SHP77 treated with DMSO at 0.1 percent for 48 hours (cell line): ENCODE results near the gene STK11.
"Not testable (repeated sequence)": the region's sequence is repeated elsewhere in the genome, so short reads cannot be mapped to it uniquely, and the experiment has no call there.

Experiments
- DNase-seq: peaks from one replicate; lab custom pipeline; 2025; lab: John Stamatoyannopoulos, UW

STK11 gene

GRCh38 chr19:1169921-1170885 lies 35.4 kb upstream of the STK11 start:
- DNase-seq: no peak

DNA sequence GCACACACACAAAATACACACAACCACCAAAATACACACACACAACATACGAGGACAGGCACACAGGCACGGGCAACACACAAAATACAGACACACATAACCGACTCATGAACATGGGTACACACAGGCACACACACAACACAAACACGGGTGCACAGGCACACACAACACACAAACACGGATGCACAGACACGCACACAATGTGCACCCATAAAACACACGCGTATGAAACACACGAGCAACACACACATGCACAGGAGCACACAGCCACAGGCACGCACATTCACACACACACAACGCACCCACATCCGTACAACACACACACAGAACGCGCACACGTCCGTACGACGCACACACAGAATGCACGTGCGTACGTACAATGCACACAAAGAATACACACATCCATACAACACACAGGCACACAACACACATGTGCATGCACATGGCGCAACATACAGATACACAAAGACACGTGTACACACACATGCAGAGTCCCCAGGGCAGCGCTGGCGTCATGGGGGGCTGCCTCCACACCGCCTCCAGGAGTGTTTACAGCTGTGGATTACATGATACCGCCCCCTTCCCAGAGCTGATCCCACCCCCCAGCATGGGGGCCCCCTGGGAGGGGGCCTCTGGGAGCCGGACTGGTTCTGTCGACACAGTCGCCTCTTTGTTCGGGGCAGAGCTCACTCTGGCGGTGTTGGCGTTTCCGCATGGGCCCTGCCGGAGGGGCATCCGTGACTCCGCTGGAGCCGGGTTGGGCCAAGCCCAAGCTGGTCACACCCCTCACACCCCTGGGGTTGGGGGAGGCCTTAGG lies 34.4 kb upstream of the STK11 start:
- no peak for DNase-seq

DNA sequence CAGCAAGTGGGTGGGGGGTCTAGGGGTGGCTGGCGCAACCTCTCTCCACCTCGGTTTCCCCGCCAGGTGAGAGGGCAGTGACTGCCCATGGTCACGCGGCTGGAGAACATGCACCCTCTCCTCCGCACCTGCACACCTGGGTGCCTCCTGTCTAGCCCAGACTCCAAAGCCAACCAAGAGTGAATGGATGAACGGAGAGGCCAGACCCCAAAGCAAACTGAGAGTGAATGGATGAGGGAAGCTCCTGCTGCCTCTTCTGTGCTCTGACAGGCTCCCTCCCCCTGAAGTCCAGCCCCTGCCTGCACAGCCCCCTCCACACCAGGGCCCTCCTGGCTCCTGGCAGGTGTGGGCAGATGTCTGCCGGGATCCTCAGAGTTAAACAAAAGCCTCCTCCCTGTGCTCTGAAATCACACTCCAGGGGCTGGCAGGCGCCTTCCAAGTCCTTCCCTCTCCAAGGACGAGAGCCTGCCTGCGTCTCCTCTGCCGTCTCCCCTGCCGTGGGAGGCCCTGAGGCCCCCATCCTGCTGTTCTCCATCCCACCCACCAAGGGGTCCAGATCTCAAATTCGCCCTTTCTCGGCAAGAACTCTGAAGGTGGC lies 33.7 kb upstream of the STK11 start:
- no peak for DNase-seq

GRCh38 chr19:1172353-1173158 lies 33.0 kb upstream of the STK11 start:
- no peak for DNase-seq

DNA sequence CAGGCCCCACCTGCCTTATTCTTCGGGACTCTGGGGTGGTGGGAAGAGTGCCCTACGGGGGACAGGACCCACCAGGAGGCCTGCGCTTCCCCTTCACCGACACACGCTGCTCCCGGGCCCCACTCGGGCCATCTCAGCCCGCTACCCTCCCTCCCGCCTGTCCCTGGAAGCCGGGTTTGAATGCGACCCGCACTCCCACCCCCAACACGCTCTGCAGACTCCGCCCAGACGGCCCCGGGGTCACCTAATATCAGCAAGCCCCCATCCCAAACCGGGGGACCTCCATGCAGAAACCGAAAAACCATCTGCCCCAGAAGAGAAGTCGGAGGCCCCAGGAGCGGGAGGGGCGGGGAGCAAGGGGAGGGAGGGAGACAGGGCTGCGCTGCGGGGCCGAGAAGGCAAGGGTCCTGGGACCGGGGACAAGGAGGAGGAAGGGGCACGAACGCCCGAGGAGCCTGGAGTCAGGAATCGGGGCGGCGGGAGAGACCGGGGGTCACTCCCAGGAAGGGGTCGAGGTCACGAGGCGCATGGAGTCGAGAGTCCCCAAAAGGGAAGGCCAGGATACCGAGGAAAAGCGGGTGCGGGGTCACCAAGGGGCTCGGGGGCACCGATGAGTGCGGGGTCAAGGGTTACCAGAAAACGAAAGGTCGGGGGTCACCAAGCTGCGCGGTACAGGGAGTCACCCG lies 32.3 kb upstream of the STK11 start:
- DNase-seq: no peak

DNA sequence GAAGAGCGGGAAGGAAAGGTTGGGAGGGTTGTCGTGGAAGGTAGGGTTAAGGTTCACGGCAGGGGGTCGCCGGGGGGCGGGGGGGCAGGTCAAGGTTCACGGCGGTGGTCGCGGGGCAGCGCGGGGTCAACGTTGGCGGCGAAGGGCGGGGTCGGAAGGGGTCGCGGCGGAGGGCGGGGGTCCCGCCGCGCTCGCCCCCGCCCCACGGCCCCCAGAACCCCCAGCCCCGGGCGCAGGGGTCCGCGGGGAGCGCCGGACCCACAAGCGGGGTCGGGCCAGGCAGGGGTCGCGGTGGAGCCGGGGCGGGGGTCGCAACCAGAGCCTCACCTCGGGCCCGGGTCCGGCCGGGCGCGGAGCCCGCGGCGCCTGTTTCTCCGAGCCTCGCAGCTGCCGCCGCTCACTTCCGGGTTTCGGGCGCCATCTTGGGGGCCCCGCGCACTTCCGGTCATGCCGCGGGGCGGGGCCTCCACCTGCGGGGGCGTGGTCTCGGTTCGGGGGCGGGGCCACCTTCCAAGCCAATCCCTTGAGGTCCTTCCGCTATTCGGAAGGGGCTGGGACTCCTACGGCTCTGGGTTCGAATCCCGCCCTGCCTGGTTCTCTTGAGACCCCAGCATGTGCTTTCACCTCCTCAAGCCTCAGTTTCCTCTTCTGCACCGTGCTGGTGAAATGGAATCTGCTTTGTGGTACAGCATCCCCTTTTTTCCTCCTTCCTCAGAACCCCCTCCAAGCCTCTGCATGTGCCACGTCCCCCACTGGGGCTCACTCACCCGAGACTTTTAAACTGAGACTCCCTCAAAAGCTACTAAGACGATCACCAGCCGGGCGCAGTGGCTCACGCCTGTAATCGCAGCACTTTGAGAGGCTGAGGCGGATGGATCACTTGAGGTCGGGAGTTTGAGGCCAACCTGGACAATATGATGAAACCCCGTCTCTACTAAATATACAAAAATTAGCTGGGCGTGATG lies 31.5 kb upstream of the STK11 start, which contains the start of gene SBNO2:
SBNO2 (minus strand) TSS at position 424 of the 965 bp plus-strand sequence. CDS start 19,992 bp downstream, outside the sequence.
- peak; percentile 46 for DNase-seq

GRCh38 chr19:1177322-1178114 lies 28.1 kb upstream of the STK11 start:
- no peak for DNase-seq

DNA sequence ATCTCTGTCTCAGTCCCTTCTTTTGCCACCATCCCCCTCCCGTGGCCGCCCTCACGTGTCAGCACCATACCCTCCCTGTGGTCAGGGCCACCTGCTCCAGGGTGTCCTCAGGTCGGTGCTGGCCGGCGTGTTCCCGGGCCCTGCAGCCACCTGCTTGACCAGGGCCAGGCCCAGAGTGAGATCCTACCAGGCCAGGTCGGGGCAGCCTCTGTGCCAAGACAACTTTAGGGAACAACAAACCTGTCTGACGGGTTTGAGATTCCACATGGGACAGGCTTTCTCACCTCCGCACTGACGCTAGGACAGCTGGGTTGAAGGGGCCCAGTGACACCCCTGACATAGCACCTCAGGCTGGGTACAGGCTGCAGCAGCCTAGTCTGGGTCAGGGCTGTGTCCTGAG lies 24.0 kb upstream of the STK11 start:
- DNase-seq: no peak

GRCh38 chr19:1182068-1182467 lies 23.5 kb upstream of the STK11 start:
- DNase-seq: no peak

- no peak for DNase-seq
These were observed 22.9 kb upstream of the STK11 start for GRCh38 chr19:1182727-1183126.

DNA sequence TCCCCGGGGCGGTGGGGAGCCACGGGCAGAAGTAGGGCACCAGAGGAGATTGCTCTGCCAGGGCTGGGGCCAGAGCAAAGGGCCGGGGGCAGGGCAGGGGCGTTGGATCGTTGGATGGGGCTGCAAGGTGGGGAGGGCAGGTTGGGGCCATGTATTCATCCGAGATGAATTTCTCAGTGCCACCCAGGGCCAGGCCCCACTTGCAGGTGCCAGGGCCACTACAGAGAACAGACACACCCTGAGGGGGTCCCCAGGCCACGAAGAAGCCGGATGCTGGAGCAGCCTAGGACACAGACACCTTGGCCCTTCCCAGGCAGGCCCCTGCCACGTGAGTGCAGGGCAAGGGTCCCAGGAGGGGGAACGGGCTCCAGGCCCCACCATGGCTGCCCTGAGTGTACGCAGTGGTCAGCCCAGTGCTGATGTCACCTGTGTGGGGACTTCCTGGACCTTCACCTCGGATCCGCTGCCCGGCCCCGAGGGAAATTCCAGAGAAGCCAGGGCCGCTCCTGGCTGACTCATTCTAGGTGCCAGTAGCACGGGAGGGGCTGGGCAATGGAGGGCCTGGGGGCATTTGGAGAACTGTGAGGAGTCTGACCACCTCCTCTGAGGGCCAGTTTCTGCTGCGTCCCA lies 21.9 kb upstream of the STK11 start:
- no peak for DNase-seq

- DNase-seq: no peak
These were observed 16.2 kb upstream of the STK11 start for GRCh38 chr19:1189419-1189818.

DNA sequence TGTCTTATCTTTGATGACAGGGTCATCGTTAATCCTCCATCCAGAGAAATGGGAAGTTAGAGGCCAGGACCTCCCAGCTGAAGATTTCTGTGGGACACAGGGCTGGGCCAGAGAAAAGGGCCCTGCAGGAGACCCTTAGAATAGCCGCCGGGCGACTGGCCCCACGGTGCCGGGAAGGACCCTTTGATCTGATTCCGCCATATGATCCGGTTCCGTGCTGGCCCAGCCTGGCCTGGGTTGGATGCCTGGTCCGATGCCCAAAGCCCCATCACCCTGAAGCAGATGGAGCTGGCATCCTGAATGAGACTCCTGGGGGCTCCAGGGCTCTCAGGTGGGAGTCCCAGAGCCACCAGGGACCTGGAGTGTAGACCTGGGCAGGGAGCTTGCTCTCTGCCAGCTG lies 6.0 kb upstream of the STK11 start:
- no peak for DNase-seq

GRCh38 chr19:1200614-1201013 lies 5.0 kb upstream of the STK11 start:
- DNase-seq: not testable (repeated sequence)

DNA sequence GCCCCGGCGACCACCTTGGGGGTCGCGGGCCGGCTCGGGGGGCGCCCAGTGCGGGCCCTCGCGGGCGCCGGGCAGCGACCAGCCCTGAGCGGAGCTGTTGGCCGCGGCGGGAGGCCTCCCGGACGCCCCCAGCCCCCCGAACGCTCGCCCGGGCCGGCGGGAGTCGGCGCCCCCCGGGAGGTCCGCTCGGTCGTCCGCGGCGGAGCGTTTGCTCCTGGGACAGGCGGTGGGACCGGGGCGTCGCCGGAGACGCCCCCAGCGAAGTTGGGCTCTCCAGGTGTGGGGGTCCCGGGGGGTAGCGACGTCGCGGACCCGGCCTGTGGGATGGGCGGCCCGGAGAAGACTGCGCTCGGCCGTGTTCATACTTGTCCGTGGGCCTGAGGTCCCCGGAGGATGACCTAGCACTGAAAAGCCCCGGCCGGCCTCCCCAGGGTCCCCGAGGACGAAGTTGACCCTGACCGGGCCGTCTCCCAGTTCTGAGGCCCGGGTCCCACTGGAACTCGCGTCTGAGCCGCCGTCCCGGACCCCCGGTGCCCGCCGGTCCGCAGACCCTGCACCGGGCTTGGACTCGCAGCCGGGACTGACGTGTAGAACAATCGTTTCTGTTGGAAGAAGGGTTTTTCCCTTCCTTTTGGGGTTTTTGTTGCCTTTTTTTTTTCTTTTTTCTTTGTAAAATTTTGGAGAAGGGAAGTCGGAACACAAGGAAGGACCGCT lies 729 bp downstream of the STK11 start:
- no peak for DNase-seq

DNA sequence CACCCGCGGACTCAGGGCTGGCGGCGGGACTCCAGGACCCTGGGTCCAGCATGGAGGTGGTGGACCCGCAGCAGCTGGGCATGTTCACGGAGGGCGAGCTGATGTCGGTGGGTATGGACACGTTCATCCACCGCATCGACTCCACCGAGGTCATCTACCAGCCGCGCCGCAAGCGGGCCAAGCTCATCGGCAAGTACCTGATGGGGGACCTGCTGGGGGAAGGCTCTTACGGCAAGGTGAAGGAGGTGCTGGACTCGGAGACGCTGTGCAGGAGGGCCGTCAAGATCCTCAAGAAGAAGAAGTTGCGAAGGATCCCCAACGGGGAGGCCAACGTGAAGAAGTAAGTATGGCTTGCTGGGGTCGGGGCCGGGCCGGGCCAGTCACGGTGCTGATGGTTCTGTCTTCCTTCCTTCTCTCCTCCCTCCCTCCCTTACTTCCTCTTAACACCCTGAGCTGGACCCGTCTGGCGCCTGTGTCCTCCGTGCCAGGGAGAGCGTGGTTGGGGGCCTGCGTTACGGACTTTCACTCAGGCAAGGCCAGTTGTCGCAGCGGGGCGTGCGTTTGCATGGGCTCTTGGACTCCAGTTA lies 1.4 kb downstream of the STK11 start:
- DNase-seq: no peak

DNA sequence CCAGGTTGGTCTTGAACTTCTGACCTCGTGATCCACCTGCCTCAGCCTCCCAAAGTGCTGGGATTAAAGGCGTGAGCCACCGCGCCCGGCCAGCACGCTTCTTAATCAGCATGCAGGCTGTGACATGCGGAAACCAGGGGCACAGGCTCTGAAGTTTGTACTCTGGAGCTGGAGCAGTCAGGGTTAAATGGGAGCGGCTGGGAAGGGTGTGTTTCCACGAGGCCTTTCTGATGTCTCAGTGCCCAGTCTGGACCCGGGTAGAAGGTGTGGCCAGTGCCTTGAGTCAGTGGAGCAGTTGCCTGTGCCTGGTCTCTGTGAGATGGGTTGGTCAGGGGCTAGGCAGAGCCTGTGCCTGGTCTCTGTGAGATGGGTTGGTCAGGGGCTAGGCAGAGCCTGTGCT lies 3.3 kb downstream of the STK11 start:
- DNase-seq: not testable (repeated sequence)

DNA sequence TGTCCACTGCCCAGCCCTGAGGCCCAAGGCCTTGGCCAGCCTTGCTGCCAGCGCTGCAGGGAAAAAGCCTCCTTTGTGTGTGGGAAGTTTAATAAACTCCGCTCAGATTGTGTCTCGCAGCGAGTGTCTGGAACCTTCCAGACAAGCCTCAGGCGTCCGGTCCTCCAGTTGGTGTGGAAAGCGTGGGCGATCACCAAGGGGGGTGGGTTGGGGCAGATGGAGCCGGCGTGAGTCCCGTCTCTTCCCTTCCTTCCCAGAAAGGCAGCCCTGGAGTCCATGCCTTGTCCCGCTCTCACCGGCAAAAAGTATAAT lies 4.6 kb downstream of the STK11 start:
- no peak for DNase-seq
